GM12865 (cell line): Measurements from ENCODE around the gene ZNF526.

Experiments
- DNase-seq: peaks from one replicate; pipeline ENCODE4 v3.0.0; 2010; ENCODE audit warnings: low read depth
- H3K4me3 ChIP-seq: 2 replicates; pipeline ENCODE4 v1.5.1; 2011; ENCODE audit warnings: mild to moderate bottlenecking, low read depth, low read length, control low read depth
- TF ChIP-seq, protein P1 (sequence below): IDR thresholded peaks from 2 replicates; pipeline ENCODE4 v1.5.1; 2011; ENCODE audit warnings: low read length, control low read depth, low read depth, inconsistent platforms; ENCODE audit not compliant: insufficient read depth; ENCODE audit errors: missing control alignments

Gene ZNF526

GRCh38 chr19:42246922-42247639 is 27.0 kb downstream of the ZNF526 start:
- TF ChIP-seq, protein P1, sequence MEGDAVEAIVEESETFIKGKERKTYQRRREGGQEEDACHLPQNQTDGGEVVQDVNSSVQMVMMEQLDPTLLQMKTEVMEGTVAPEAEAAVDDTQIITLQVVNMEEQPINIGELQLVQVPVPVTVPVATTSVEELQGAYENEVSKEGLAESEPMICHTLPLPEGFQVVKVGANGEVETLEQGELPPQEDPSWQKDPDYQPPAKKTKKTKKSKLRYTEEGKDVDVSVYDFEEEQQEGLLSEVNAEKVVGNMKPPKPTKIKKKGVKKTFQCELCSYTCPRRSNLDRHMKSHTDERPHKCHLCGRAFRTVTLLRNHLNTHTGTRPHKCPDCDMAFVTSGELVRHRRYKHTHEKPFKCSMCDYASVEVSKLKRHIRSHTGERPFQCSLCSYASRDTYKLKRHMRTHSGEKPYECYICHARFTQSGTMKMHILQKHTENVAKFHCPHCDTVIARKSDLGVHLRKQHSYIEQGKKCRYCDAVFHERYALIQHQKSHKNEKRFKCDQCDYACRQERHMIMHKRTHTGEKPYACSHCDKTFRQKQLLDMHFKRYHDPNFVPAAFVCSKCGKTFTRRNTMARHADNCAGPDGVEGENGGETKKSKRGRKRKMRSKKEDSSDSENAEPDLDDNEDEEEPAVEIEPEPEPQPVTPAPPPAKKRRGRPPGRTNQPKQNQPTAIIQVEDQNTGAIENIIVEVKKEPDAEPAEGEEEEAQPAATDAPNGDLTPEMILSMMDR: no peak
- DNase-seq: no peak
- no peak overlapping the region for H3K4me3 ChIP-seq

DNA sequence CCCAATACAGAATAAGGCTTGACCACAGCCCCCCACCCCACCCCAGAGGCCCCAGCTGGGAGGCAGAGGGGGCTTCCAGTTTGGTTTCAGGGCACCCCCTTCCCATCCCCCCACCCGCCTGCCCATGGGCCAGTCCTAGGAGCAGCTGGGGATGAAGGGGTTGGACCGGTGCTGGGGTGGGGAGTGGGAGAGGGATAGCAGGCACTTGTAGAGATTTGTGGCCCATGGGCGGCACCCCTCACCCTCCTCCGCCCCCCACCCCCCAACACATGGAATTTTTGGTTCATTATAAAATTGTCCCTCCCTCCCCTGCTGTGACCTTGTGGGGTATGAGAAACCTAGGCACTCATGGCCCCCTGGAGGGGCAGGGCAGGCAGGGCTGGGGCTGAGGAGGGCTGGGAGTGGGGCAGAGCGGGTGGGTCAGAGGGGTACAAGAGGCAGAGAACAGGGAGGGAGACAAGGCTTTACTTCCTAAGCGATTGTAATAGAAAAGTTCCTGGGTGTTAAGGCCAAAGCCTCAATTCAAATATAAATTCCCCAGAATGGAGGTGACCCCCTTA is 27.6 kb downstream of the ZNF526 start:
- no peak overlapping the region for H3K4me3 ChIP-seq
- no peak for DNase-seq
- TF ChIP-seq, protein P1: no peak

- H3K4me3 ChIP-seq: no peak overlapping the region
- TF ChIP-seq, protein P1: no peak
- no peak for DNase-seq
Measured at GRCh38 chr19:42248270-42249148, 28.4 kb downstream of the ZNF526 start.

DNA sequence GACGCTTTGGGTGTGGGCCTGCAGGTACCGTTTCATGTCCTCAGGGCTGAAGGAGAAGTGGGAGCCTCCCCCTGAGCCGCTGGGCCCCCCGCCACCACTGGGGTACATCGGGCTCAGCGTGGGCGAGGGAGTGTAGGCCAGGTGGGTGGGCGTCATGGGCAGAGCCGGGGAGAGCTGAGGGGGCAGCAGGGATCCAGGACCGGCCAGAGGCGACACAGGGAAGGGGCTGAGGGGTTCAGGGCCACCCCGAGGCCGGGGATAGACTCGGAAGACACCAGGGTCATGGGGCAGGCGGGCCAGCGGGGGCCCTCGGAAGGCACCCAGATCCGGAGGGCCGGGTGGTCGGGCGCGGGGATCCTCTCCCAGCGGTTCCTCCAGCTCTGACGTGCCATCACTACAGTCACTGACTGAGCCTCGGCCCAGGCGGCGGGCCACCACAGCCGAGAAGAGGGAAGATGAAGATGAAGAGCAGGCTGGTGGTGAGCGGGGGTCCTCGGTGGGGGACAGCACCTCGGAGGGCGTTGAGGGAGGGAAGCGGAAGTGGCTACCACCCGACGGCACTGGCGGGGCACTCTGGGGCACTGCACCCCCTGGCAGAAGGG is 29.1 kb downstream of the ZNF526 start:
- TF ChIP-seq, protein P1: no peak
- DNase-seq: no peak
- H3K4me3 ChIP-seq: no peak overlapping the region

DNA sequence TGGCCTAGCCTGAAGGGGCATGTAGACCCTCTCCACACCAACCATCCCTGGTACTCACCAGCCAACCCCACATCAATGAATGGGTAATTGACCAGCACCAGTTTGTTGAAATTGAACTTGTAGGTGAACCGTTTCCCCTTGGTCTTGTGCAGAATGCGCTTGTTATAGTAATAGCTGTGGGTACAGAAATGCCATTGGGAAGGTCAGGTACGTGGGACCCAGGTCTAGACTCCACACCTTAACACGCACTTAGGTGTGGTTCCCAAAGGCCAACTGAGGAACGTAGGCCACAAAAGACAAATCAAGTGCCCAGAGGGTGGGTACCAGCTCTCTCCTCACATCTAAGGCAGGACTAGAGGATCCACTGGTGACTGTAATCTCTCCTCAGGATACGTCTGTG is 29.7 kb downstream of the ZNF526 start:
- TF ChIP-seq, protein P1: no peak
- no peak for DNase-seq
- no peak overlapping the region for H3K4me3 ChIP-seq

DNA sequence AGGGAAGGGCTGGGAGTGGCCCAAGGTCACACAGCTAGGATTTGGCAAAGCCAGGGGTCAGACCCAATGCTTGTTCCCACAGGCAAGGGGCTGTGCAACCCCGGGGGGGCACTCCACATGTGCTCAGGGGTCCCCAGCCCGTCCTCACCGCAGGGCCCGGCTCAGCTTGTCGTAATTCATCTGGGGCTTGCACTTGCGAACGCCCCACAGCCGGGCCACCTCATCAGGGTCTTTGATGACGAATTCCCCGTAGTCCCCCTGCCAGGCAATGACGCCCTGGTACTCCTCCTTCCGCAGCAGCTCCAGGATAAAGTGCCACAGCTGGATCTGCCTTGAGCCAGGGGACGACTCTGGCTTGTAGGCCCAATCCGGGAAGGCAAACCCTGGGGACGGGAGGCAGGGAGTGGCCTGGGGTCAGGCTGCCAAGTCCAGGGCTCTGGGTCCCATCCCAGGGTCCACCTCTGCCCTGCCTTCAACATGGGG is 30.1 kb downstream of the ZNF526 start:
- DNase-seq: no peak
- TF ChIP-seq, protein P1: no peak
- no peak overlapping the region for H3K4me3 ChIP-seq
